ENCODE results near the gene HFE.

The HFE gene

DNA sequence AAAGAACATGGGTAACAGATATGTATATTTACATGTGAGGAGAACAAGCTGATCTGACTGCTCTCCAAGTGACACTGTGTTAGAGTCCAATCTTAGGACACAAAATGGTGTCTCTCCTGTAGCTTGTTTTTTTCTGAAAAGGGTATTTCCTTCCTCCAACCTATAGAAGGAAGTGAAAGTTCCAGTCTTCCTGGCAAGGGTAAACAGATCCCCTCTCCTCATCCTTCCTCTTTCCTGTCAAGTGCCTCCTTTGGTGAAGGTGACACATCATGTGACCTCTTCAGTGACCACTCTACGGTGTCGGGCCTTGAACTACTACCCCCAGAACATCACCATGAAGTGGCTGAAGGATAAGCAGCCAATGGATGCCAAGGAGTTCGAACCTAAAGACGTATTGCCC is 5.2 kb downstream of the HFE start:
- DNase-seq (ENCODE audit: low read depth, low spot score) = no peak
- H3K27ac ChIP-seq (ENCODE audit: low read length) = no peak overlapping the region
- WGBS (ENCODE audit: insufficient coverage, insufficient read length) = no CpG with 5 or more reads among the region's 4 CpGs
- no peak overlapping the region for H3K4me3 ChIP-seq (ENCODE audit: low read length)
- no peaks in the 10 kb centered on the region for H3K36me3 ChIP-seq (ENCODE audit: control insufficient read depth, insufficient read depth, low read length)
- no peaks in the 10 kb centered on the region for H3K9me3 ChIP-seq (ENCODE audit: control insufficient read depth, insufficient read depth, low read length)
- peaks cover 1% of the 10 kb centered on the region; the same call in 1 of the 2 replicates for H3K27me3 ChIP-seq (ENCODE audit: control insufficient read depth, insufficient read depth, low read length)
- 0 out of 2 replicates have a peak, but pooled peaks cover 2% of the 10 kb centered on the region for H3K4me1 ChIP-seq (ENCODE audit: control insufficient read depth, insufficient read depth, low read length)

DNA sequence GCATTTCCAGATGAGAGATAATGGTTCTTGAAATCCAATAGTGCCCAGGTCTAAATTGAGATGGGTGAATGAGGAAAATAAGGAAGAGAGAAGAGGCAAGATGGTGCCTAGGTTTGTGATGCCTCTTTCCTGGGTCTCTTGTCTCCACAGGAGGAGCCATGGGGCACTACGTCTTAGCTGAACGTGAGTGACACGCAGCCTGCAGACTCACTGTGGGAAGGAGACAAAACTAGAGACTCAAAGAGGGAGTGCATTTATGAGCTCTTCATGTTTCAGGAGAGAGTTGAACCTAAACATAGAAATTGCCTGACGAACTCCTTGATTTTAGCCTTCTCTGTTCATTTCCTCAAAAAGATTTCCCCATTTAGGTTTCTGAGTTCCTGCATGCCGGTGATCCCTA is 6.8 kb downstream of the HFE start:
- no peaks in the 10 kb centered on the region for H3K36me3 ChIP-seq (ENCODE audit: control insufficient read depth, insufficient read depth, low read length)
- H3K4me3 ChIP-seq (ENCODE audit: low read length) = no peak overlapping the region
- no peaks in the 10 kb centered on the region for H3K27me3 ChIP-seq (ENCODE audit: control insufficient read depth, insufficient read depth, low read length)
- no peaks in the 10 kb centered on the region for H3K4me1 ChIP-seq (ENCODE audit: control insufficient read depth, insufficient read depth, low read length)
- H3K9me3 ChIP-seq (ENCODE audit: control insufficient read depth, insufficient read depth, low read length) = no peaks in the 10 kb centered on the region
- WGBS (ENCODE audit: insufficient coverage, insufficient read length) = no CpG with 5 or more reads among the region's 5 CpGs
- no peak for DNase-seq (ENCODE audit: low read depth, low spot score)
- no peak overlapping the region for H3K27ac ChIP-seq (ENCODE audit: low read length)

DNA sequence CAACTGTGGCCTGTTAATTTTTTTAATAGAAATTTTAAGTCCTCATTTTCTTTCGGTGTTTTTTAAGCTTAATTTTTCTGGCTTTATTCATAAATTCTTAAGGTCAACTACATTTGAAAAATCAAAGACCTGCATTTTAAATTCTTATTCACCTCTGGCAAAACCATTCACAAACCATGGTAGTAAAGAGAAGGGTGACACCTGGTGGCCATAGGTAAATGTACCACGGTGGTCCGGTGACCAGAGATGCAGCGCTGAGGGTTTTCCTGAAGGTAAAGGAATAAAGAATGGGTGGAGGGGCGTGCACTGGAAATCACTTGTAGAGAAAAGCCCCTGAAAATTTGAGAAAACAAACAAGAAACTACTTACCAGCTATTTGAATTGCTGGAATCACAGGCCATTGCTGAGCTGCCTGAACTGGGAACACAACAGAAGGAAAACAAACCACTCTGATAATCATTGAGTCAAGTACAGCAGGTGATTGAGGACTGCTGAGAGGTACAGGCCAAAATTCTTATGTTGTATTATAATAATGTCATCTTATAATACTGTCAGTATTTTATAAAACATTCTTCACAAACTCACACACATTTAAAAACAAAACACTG is 10.1 kb downstream of the HFE start:
- Histone ChIP-seq H3K27ac (ENCODE audit: low read length) (no peak overlapping the region), H3K27me3 (ENCODE audit: control insufficient read depth, insufficient read depth, low read length) (no peaks in the 10 kb centered on the region), H3K36me3 (ENCODE audit: control insufficient read depth, insufficient read depth, low read length) (no peaks in the 10 kb centered on the region), H3K9me3 (ENCODE audit: control insufficient read depth, insufficient read depth, low read length) (no peaks in the 10 kb centered on the region), H3K4me1 (ENCODE audit: control insufficient read depth, insufficient read depth, low read length) (no peaks in the 10 kb centered on the region), H3K4me3 (ENCODE audit: low read length) (no peak overlapping the region)
- DNase-seq (ENCODE audit: low read depth, low spot score) = no peak
- no CpG with 5 or more reads among the region's 5 CpGs for WGBS (ENCODE audit: insufficient coverage, insufficient read length)

DNA sequence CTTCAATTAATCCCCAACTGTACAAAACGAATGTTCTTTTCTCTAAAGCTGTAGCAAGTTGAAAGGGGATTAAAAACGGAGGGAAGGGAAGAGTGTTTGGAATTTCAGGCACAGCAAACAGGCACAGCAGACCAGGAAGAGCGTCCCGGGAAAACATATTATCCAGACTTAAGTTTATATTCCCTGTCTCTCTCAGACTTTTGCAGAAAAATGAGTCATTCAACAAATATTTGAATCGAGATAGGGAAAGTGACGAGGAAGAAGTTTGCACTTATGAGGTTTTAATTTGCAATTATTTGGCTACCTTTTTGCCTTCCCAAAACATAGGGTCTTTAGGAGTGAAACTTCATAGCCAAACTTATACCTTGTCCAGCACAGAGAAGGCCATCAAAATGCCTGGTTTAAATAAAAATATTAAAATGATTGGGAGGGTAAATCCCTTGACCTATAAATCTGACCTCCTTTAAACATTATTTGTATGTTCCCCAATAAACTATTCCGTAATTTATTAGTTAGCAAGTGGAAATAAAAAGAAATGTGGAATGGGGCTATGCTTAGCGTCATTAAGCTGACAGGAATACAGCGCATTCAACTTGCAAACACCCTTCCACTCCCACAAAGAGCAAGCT is 16.0 kb downstream of the HFE start:
- Histone ChIP-seq H3K36me3 (ENCODE audit: control insufficient read depth, insufficient read depth, low read length) (no peaks in the 10 kb centered on the region), H3K4me3 (ENCODE audit: low read length) (no peak overlapping the region), H3K27ac (ENCODE audit: low read length) (no peak overlapping the region), H3K27me3 (ENCODE audit: control insufficient read depth, insufficient read depth, low read length) (no peaks in the 10 kb centered on the region), H3K9me3 (ENCODE audit: control insufficient read depth, insufficient read depth, low read length) (no peaks in the 10 kb centered on the region), H3K4me1 (ENCODE audit: control insufficient read depth, insufficient read depth, low read length) (no peaks in the 10 kb centered on the region)
- no peak for DNase-seq (ENCODE audit: low read depth, low spot score)
- WGBS (ENCODE audit: insufficient coverage, insufficient read length) = no CpG with 5 or more reads among the region's 9 CpGs

DNA sequence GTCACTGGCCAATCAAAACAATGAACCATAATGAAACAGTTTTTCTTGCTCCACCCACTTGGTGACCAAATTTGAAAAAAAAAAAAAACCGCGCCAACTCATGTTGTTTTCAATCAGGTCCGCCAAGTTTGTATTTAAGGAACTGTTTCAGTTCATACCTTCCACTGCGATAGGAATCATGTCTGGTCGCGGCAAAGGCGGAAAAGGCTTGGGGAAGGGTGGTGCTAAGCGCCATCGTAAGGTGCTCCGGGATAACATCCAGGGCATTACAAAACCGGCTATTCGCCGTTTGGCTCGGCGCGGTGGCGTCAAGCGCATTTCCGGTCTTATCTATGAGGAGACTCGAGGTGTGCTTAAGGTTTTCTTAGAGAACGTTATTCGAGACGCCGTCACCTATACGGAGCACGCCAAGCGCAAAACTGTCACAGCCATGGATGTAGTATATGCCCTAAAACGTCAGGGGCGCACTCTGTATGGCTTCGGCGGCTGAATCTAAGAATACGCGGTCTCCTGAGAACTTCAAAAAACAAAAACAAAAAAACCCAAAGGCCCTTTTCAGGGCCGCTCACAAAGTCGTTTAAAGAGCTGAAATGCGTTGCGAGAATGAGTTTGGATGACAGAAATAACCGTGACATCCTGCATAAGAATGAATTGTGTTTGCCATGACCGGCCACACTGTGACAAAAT is 16.7 kb downstream of the HFE start:
- Histone ChIP-seq H3K36me3 (ENCODE audit: control insufficient read depth, insufficient read depth, low read length) (no peaks in the 10 kb centered on the region), H3K27ac (ENCODE audit: low read length) (no peak overlapping the region), H3K9me3 (ENCODE audit: control insufficient read depth, insufficient read depth, low read length) (no peaks in the 10 kb centered on the region), H3K27me3 (ENCODE audit: control insufficient read depth, insufficient read depth, low read length) (no peaks in the 10 kb centered on the region), H3K4me3 (ENCODE audit: low read length) (peak overlapping the region; percentile 42; the same call in 1 of the 2 replicates), H3K4me1 (ENCODE audit: control insufficient read depth, insufficient read depth, low read length) (no peaks in the 10 kb centered on the region)
- no peak for DNase-seq (ENCODE audit: low read depth, low spot score)
- no CpG with 5 or more reads among the region's 39 CpGs for WGBS (ENCODE audit: insufficient coverage, insufficient read length)

DNA sequence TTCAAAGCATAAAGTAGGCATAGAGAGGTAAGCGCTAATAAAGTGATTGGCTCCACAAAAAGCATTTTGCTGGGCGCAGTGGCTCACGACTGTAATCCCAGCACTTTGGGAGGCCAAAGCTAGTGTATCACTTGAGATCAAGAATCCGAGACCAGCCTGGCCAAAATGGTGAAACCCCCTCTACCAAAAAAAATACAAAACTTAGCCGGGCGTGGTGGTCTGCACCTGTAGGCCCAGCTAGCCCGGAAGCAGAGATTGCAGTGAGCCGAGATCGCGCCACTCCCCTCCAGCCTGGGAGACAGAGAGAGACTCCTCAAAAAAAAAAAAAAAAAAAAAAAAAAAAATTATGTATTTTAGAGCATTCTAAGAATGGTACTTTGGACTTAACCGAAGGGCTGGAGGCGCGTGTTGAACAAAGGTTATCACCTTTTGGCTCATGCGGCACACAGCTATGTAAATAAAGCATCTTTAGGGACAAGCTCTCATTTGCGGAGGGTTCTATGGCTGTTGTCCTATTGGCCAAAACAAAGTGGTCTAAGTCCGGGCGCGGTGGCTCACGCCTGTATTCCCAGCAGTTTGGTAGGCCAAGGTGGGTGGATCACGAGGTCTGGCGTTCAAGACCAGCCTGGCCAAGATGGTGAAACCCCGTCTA is 17.4 kb downstream of the HFE start:
- Histone ChIP-seq H3K27ac (ENCODE audit: low read length) (no peak overlapping the region), H3K4me1 (ENCODE audit: control insufficient read depth, insufficient read depth, low read length) (no peaks in the 10 kb centered on the region), H3K9me3 (ENCODE audit: control insufficient read depth, insufficient read depth, low read length) (no peaks in the 10 kb centered on the region), H3K27me3 (ENCODE audit: control insufficient read depth, insufficient read depth, low read length) (no peaks in the 10 kb centered on the region), H3K36me3 (ENCODE audit: control insufficient read depth, insufficient read depth, low read length) (no peaks in the 10 kb centered on the region), H3K4me3 (ENCODE audit: low read length) (peak overlapping the region; percentile 42; the same call in 1 of the 2 replicates)
- no peak for DNase-seq (ENCODE audit: low read depth, low spot score)
- no CpG with 5 or more reads among the region's 22 CpGs for WGBS (ENCODE audit: insufficient coverage, insufficient read length)

DNA sequence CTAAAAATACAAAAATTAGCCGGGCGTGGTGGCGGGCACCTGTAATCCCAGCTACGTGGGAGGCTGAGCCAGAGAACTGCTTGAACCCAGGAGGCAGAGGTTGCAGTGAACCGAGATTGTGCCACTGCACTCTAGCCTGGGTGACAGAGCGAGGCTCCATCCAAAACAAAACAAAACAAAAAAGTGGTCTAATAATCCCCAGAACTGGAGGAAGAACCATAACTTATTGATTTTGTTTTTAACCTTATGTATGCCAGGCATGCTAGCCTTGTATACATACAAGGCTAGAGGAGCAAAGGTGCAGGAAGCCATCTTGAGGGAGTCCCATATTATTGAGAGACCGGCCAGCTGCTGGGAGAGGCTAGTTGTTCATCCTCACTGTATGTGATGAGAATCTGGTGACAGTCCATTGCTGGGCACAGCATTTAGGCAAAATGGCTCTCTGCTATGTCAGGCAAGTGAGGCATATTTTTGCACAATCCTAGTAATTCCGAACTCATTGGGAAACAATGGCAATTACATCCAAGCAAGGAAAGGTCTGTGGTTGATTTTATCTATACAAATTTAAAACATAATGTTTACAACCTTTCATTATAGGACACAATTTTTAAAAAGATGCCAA is 18.0 kb downstream of the HFE start:
- Histone ChIP-seq H3K27ac (ENCODE audit: low read length) (no peak overlapping the region), H3K27me3 (ENCODE audit: control insufficient read depth, insufficient read depth, low read length) (no peaks in the 10 kb centered on the region), H3K4me1 (ENCODE audit: control insufficient read depth, insufficient read depth, low read length) (no peaks in the 10 kb centered on the region), H3K4me3 (ENCODE audit: low read length) (no peak overlapping the region), H3K9me3 (ENCODE audit: control insufficient read depth, insufficient read depth, low read length) (no peaks in the 10 kb centered on the region), H3K36me3 (ENCODE audit: control insufficient read depth, insufficient read depth, low read length) (no peaks in the 10 kb centered on the region)
- no CpG with 5 or more reads among the region's 8 CpGs for WGBS (ENCODE audit: insufficient coverage, insufficient read length)
- no peak for DNase-seq (ENCODE audit: low read depth, low spot score)

DNA sequence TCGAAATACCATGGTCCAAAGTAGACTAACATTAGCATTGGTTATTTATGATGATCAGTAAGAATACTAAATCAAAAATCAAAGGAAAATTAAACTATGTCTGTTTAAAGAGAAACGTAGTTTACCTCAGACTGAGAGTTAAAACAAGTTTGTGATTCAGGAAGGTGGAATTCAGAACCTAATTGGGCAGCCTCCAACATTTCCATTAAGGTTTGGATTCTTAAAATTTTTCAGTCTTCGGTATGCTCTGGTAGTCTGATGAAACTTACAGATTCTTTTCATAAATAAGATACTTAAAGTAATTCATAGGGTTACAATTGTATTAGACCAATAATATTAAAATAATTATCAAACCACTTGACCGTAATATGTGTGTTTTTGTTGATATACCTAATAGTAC is 18.6 kb downstream of the HFE start:
- H3K27me3 ChIP-seq (ENCODE audit: control insufficient read depth, insufficient read depth, low read length) = no peaks in the 10 kb centered on the region
- DNase-seq (ENCODE audit: low read depth, low spot score) = no peak
- no peaks in the 10 kb centered on the region for H3K36me3 ChIP-seq (ENCODE audit: control insufficient read depth, insufficient read depth, low read length)
- H3K4me3 ChIP-seq (ENCODE audit: low read length) = no peak overlapping the region
- no peaks in the 10 kb centered on the region for H3K4me1 ChIP-seq (ENCODE audit: control insufficient read depth, insufficient read depth, low read length)
- WGBS (ENCODE audit: insufficient coverage, insufficient read length) = no CpG with 5 or more reads among the region's 4 CpGs
- no peak overlapping the region for H3K27ac ChIP-seq (ENCODE audit: low read length)
- no peaks in the 10 kb centered on the region for H3K9me3 ChIP-seq (ENCODE audit: control insufficient read depth, insufficient read depth, low read length)

DNA sequence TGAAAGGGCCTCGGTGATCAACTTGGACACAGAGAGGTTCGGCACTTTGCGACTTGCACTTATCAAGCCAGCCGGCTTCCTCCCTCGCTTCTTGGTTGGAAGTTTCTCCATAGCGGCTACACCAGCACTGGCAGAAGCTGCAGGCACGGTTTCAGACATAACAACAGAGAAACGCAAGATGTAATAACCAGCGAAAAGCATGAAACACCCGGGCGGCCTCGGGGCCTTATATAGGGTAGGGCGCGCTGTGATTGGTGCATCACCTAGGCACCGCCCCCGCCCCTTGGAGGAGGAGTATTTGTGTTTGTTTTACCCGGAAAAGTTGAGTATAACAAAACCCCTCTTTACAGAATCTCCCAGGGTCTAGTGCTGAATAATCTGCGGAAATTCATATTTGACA is 20.7 kb downstream of the HFE start:
- DNase-seq (ENCODE audit: low read depth, low spot score) = no peak
- H3K4me1 ChIP-seq (ENCODE audit: control insufficient read depth, insufficient read depth, low read length) = no peaks in the 10 kb centered on the region
- H3K36me3 ChIP-seq (ENCODE audit: control insufficient read depth, insufficient read depth, low read length) = no peaks in the 10 kb centered on the region
- no peak overlapping the region for H3K27ac ChIP-seq (ENCODE audit: low read length)
- H3K27me3 ChIP-seq (ENCODE audit: control insufficient read depth, insufficient read depth, low read length) = no peaks in the 10 kb centered on the region
- no CpG with 5 or more reads among the region's 18 CpGs for WGBS (ENCODE audit: insufficient coverage, insufficient read length)
- H3K4me3 ChIP-seq (ENCODE audit: low read length) = no peak overlapping the region
- no peaks in the 10 kb centered on the region for H3K9me3 ChIP-seq (ENCODE audit: control insufficient read depth, insufficient read depth, low read length)

DNA sequence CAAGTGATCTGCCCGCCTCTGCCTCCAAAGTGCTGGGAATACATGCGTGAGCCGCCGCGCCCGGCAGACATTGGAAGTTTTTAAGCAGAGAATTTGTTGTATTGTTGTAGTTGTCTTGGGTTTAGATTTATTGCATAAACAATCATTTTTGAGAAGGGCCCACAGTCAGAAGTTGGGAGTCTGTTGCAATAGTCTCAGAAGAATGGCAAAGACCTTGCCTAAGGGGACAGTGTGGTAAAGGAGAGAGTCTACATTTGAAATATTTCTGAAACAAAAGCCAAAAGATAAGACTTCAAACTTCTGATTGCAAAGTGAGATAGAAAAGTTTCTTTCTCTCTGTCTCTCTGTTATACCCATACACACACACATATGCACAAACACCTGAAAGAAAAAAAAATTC is 22.5 kb downstream of the HFE start:
- Histone ChIP-seq H3K4me1 (ENCODE audit: control insufficient read depth, insufficient read depth, low read length) (no peaks in the 10 kb centered on the region), H3K36me3 (ENCODE audit: control insufficient read depth, insufficient read depth, low read length) (no peaks in the 10 kb centered on the region), H3K4me3 (ENCODE audit: low read length) (no peak overlapping the region), H3K27me3 (ENCODE audit: control insufficient read depth, insufficient read depth, low read length) (no peaks in the 10 kb centered on the region), H3K9me3 (ENCODE audit: control insufficient read depth, insufficient read depth, low read length) (no peaks in the 10 kb centered on the region), H3K27ac (ENCODE audit: low read length) (no peak overlapping the region)
- no CpG with 5 or more reads among the region's 6 CpGs for WGBS (ENCODE audit: insufficient coverage, insufficient read length)
- no peak for DNase-seq (ENCODE audit: low read depth, low spot score)
